ENCODE data around the gene SEMG1.

DNA sequence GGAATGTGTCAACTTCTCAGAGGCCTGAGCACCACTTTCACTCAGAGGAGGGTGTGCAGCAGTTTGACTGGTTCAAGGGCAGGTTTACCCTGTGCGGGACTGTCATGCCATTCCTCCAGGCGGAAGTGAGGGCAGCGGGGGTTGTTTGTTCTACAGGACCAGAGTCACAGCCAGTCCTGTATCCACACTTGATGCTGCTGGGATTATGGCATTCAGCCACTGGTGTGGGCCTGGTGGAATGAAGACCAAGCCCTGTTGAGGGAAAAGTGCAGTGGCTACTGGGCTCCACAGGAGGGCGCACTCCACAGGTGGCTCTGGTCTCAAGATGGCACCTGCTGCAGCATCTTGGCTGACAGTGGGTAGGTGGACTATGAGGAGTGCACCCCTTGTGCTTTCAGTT lies 29.2 kb downstream of the SEMG1 start:
- TF ChIP-seq, protein P1, sequence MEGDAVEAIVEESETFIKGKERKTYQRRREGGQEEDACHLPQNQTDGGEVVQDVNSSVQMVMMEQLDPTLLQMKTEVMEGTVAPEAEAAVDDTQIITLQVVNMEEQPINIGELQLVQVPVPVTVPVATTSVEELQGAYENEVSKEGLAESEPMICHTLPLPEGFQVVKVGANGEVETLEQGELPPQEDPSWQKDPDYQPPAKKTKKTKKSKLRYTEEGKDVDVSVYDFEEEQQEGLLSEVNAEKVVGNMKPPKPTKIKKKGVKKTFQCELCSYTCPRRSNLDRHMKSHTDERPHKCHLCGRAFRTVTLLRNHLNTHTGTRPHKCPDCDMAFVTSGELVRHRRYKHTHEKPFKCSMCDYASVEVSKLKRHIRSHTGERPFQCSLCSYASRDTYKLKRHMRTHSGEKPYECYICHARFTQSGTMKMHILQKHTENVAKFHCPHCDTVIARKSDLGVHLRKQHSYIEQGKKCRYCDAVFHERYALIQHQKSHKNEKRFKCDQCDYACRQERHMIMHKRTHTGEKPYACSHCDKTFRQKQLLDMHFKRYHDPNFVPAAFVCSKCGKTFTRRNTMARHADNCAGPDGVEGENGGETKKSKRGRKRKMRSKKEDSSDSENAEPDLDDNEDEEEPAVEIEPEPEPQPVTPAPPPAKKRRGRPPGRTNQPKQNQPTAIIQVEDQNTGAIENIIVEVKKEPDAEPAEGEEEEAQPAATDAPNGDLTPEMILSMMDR (IDR thresholded peaks at IDR 0.05), result peak in 1 of 3 donors; percentile 13
- TF ChIP-seq POLR2A (IDR thresholded peaks at IDR 0.05) (no peak), POLR2AphosphoS5 (IDR thresholded peaks at IDR 0.05) (no peak)
